Esophagus muscularis mucosa (tissue), 4 donors: Measurements from ENCODE around the gene TLX1. TPM values are rescaled to one million over a fixed set of nuclear protein-coding genes. Genes with fewer than 3 reads are reported as not detected.

Source experiments
- DNase-seq: peaks from one replicate; pipeline ENCODE4 v3.0.0-alpha.2; 2017; ENCODE audit errors: extremely low spot score
- H3K27ac ChIP-seq, 4 donors: fragments of 200-600 bp; sonication (generic); replicated peaks in 1 of 4; 1 replicate in 3 of 4; 2 replicates in 1 of 4; pipeline ENCODE4 v1.5.1; 2016 to 2019; ENCODE audit warnings: mild to moderate bottlenecking in 1 of 4
- H3K27me3 ChIP-seq, 4 donors: fragments of 200-600 bp; sonication (generic); one replicate each; pipeline versions ENCODE4 v1.5.1 to v1.6.0; 2016 to 2019
- H3K36me3 ChIP-seq, 4 donors: fragments of 200-600 bp; sonication (generic); one replicate each; pipeline ENCODE4 v1.5.1; 2016 to 2019
- H3K4me1 ChIP-seq, 4 donors: fragments of 200-600 bp; sonication (generic); one replicate each; pipeline ENCODE4 v1.5.1; 2016 to 2019
- H3K4me3 ChIP-seq, 4 donors: fragments of 200-600 bp; sonication (generic); 1 replicate in 2 of 4; 2 replicates in 2 of 4; pipeline ENCODE4 v1.5.1; 2016 to 2019; ENCODE audit warnings: mild to moderate bottlenecking in 4 of 4, moderate library complexity in 1 of 4
- H3K9me3 ChIP-seq, 4 donors: fragments of 200-600 bp; sonication (generic); 1 replicate in 3 of 4; 2 replicates in 1 of 4; pipeline ENCODE4 v1.5.1; 2016 to 2019
- EP300 ChIP-seq: sonication (generic); formaldehyde crosslinking; IDR thresholded peaks from one replicate; pipeline ENCODE4 v1.6.1; 2017; ENCODE audit warnings: antibody characterized with exemption
- POLR2A ChIP-seq: fragments of 450-650 bp; IDR thresholded peaks from one replicate; pipeline ENCODE4 v1.6.1; 2017; ENCODE audit warnings: antibody characterized with exemption, moderate library complexity, mild to moderate bottlenecking, low read depth
- POLR2AphosphoS5 ChIP-seq, 2 donors: sonication (generic); formaldehyde crosslinking; IDR thresholded peaks; one replicate each; pipeline ENCODE4 v1.6.1; 2017; ENCODE audit warnings: antibody characterized with exemption in 2 of 2
- WGBS: methylation state at CpG from one replicate; pipeline ENCODE4 v1.1.5; 2018; 5-methylcytosine and 5-hydroxymethylcytosine counted together
- intact Hi-C: fragments of 100-400 bp; cut with DNase I; formaldehyde crosslinking; loops from one replicate; pipeline ENCODE4 v1.15.1; 2023
- total RNA-seq, 4 donors: library from RNA; depleted of rRNA; stranded (reverse); fragments of >200 nt; gene quantifications; one replicate each; pipeline versions ENCODE4 v1.1.0 to v1.2.1, GENCODE V29; 2016
- TF ChIP-seq, protein P1 (sequence below), 3 experiments: fragments of 200-600 bp in 2 of 3; fragments of 450-650 bp in 1 of 3; sonication (generic) in 2 of 3; IDR thresholded peaks; one replicate each; pipeline ENCODE4 v1.5.1; 2017 to 2019; ENCODE audit warnings: antibody characterized with exemption in 3 of 3, mild to moderate bottlenecking in 2 of 3, moderate library complexity in 1 of 3

The TLX1 gene
- total RNA-seq, 4 donors from 2014 or later, result not detected

DNA sequence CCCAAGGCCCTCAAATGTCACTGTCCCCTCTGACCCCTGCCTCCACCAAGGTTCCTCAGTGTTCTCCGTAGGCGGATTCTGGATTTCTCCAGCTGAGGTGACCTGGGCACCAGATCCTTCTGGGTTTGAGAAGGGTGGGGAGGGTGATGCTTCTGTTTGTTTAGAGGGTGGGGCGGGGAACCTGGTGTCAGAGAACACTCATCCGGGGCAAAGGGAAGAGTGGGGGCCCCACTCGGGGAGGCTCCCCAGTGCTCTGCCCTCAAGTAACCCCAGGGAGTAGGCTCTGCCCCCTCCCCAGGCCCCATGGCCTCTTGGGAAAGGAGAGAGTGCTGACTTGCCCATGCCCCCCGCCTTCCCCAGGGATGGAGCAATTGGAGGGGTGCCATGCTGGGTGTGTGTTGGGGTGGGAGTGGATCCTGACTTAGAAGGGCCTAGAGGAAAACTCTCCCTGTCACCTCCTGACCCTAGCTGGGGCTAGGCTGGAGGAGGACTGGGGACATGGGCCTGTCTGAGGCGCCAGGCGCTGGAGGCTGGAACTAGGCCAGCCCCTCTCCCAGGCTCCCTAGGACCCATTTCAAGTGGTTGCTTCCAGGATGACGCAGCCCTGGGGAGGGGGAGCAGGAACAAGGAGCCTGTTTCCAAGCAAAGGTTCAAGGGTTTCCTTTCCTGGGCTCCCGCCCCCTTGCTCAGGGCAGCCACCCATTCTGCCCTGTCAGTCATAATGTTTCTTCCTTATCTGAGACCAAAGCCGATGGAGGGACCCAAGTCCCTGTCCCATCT lies 41.4 kb upstream of the TLX1 start:
- Histone ChIP-seq H3K9me3 (no peaks in the 10 kb centered on the region), H3K36me3 (no peaks in the 10 kb centered on the region), H3K4me1 (no peaks in the 10 kb centered on the region), H3K27ac (no peak overlapping the region), H3K4me3 (no peak overlapping the region), H3K27me3 (peaks cover 0 to 97% (median 19%) of the 10 kb centered on the region in 4 donors)
- WGBS, result 79% methylated on average over 10 of the region's 11 CpGs
- intact Hi-C loops, result no loop called here
- DNase-seq, result no peak
- TF ChIP-seq POLR2AphosphoS5 (IDR thresholded peaks at IDR 0.05), result no peak
- TF ChIP-seq, protein P1, sequence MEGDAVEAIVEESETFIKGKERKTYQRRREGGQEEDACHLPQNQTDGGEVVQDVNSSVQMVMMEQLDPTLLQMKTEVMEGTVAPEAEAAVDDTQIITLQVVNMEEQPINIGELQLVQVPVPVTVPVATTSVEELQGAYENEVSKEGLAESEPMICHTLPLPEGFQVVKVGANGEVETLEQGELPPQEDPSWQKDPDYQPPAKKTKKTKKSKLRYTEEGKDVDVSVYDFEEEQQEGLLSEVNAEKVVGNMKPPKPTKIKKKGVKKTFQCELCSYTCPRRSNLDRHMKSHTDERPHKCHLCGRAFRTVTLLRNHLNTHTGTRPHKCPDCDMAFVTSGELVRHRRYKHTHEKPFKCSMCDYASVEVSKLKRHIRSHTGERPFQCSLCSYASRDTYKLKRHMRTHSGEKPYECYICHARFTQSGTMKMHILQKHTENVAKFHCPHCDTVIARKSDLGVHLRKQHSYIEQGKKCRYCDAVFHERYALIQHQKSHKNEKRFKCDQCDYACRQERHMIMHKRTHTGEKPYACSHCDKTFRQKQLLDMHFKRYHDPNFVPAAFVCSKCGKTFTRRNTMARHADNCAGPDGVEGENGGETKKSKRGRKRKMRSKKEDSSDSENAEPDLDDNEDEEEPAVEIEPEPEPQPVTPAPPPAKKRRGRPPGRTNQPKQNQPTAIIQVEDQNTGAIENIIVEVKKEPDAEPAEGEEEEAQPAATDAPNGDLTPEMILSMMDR (IDR thresholded peaks at IDR 0.05), result no peak
- no peak for TF ChIP-seq POLR2A
- no peak for TF ChIP-seq EP300

DNA sequence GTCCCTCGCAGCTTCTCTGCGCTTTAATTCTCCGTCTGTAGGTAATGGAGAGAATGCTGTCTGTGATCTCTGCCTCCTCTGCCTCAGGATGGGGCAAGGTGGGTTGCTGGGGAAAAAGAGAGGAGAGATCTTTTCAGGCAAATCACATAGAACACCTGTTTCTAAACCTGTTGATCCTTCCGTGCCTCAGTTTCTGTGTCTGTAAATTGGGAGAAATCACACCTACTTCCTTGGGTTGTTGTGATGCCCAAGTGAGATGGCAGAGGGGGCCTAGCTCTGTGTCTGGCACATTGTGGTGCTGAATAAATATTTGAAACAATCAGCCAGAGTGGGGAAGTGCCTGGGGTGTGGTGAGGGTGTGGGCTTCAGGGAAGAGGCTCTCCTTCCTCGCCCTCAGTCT lies 40.5 kb upstream of the TLX1 start:
- Histone ChIP-seq H3K27me3 (peaks cover 0 to 97% (median 20%) of the 10 kb centered on the region in 4 donors), H3K36me3 (no peaks in the 10 kb centered on the region), H3K4me1 (no peaks in the 10 kb centered on the region), H3K9me3 (no peaks in the 10 kb centered on the region), H3K4me3 (no peak overlapping the region), H3K27ac (no peak overlapping the region)
- intact Hi-C loops, result no loop called here
- no peak for TF ChIP-seq POLR2A
- no peak for TF ChIP-seq EP300
- no peak for TF ChIP-seq POLR2AphosphoS5 (IDR thresholded peaks at IDR 0.05)
- TF ChIP-seq, protein P1 (IDR thresholded peaks at IDR 0.05), result no peak
- WGBS, result 81% methylated on average over 5 of the region's 5 CpGs
- DNase-seq, result no peak

DNA sequence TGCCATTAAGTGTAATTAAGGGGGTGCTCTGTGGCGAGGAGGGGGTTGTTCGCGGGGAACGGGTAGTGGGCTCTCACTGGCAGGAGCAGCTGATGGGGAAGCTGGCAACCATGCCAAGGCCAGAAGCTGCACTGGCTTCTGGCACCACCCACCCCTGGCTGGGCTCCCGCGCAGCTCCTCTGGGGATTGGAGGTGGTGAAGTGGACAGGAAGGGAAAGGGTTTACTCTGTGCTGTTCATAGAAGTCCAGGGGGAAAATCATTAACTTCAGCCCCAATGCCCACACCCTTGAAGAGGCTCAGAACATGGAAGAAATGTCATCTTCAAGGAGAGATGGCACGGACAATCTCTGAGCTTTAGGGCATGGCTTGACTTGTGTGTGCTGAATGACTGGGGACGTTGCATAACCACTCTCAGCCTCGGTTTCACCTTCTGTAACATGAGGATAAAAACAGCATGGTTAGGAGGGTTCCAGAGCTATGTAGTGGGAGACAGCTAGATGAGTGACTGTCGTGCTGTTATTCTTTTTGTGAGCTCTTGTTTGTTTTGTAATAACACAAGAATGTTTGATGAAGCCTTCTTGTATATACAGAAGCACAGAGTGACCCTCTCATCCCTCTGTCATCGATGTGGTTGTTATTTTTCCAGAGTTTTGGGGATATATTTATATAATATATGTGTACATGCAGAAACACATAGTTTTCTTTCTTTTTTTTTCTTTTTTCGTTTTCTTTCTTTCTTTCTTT lies 39.4 kb upstream of the TLX1 start:
- Histone ChIP-seq H3K4me3 (no peak overlapping the region), H3K9me3 (no peaks in the 10 kb centered on the region), H3K27me3 (peaks cover 0 to 99% (median 22%) of the 10 kb centered on the region in 4 donors), H3K4me1 (no peaks in the 10 kb centered on the region), H3K27ac (no peak overlapping the region), H3K36me3 (no peaks in the 10 kb centered on the region)
- TF ChIP-seq EP300, result no peak
- DNase-seq, result no peak
- 66% methylated on average over 12 of the region's 12 CpGs for WGBS
- intact Hi-C loops, result no loop called here

DNA sequence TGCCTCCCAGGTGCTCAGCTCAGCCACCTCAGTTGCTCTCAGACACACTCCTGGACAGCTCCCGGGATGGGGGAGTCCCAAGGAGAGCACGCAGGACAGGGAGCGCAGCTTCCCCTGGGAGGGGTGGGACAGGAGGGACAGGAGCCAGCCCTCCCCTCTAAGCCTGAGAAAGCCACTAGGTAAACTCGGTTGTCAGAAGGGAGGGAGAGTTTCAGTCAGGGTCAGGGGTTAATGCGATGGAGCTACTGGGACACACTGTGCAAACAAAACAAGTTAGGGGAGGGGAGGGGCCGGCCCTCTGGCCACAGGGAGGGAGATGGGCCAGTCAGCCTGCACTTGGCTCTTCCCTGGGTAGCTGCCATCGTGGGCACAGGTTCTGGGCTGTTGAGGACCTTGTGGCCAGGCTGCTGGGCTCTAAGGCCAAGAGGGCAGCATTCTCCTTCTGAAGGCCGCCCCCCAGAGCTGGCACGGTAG lies 38.2 kb upstream of the TLX1 start:
- Histone ChIP-seq H3K27ac (no peak overlapping the region), H3K9me3 (no peaks in the 10 kb centered on the region), H3K4me1 (no peaks in the 10 kb centered on the region), H3K36me3 (no peaks in the 10 kb centered on the region), H3K27me3 (peaks cover 0 to 99% (median 21%) of the 10 kb centered on the region in 4 donors), H3K4me3 (no peak overlapping the region)
- TF ChIP-seq POLR2A (no peak), POLR2AphosphoS5 (IDR thresholded peaks at IDR 0.05) (no peak), EP300 (no peak)
- TF ChIP-seq, protein P1 (IDR thresholded peaks at IDR 0.05), result no peak
- no peak for DNase-seq
- 53% methylated on average over 5 of the region's 9 CpGs for WGBS
- intact Hi-C loops, result no loop called here
